Heart left ventricle (tissue), 16 donors: ENCODE results near the gene KIF26B. TPM values are rescaled to one million over a fixed set of nuclear protein-coding genes. Genes with fewer than 3 reads are reported as not detected.

ENCODE experiments used
- ATAC-seq, 4 donors: fragments of 200-7000 bp; cut with Tn5 transposase; one replicate each; pipeline ENCODE4 v1.9.1; 2020 to 2022; ENCODE audit warnings: moderate library complexity in 4 of 4, mild to moderate bottlenecking in 3 of 4, moderate number of reproducible peaks in 1 of 4
- DNase-seq, 5 donors: peaks; one replicate each; pipeline ENCODE4 v3.0.0-alpha.2; 2020
- H3K27ac ChIP-seq, 12 donors: fragments of 200-600 bp; sonication (generic) in 4 of 12; one replicate each; pipeline versions ENCODE4 v1.5.0 to v1.8.0; 2016 to 2022; ENCODE audit warnings: mild to moderate bottlenecking in 2 of 12
- H3K27me3 ChIP-seq, 9 donors: fragments of 200-600 bp; sonication (generic) in 2 of 9; one replicate each; pipeline versions ENCODE4 v1.5.1 to v1.8.0; 2016 to 2022; ENCODE audit warnings: mild to moderate bottlenecking in 3 of 9
- H3K36me3 ChIP-seq, 9 donors: fragments of 200-600 bp; sonication (generic) in 2 of 9; one replicate each; pipeline versions ENCODE4 v1.5.0 to v1.8.0; 2018 to 2022; ENCODE audit warnings: mild to moderate bottlenecking in 2 of 9
- H3K4me1 ChIP-seq, 12 donors: fragments of 200-600 bp; sonication (generic) in 4 of 12; one replicate each; pipeline versions ENCODE4 v1.5.0 to v1.8.0; 2016 to 2022; ENCODE audit warnings: mild to moderate bottlenecking in 3 of 12
- H3K4me3 ChIP-seq, 12 donors: fragments of 200-600 bp; sonication (generic) in 4 of 12; one replicate each; pipeline versions ENCODE4 v1.5.0 to v1.8.0; 2017 to 2022; ENCODE audit warnings: mild to moderate bottlenecking in 9 of 12, moderate library complexity in 4 of 12
- H3K9me3 ChIP-seq, 12 donors: fragments of 200-600 bp; sonication (generic) in 4 of 12; one replicate each; pipeline versions ENCODE4 v1.5.0 to v1.8.0; 2016 to 2022; ENCODE audit warnings: mild to moderate bottlenecking in 1 of 12
- CTCF ChIP-seq, 12 donors: fragments of 200-600 bp; sonication (generic) in 4 of 12; IDR thresholded peaks; one replicate each; pipeline versions ENCODE4 v1.5.0 to v1.8.0; 2018 to 2022; ENCODE audit warnings: antibody characterized with exemption in 12 of 12, mild to moderate bottlenecking in 5 of 12
- POLR2A ChIP-seq, 2 donors: fragments of 450-650 bp; IDR thresholded peaks; one replicate each; pipeline ENCODE4 v1.6.1; 2017; ENCODE audit warnings: antibody characterized with exemption in 2 of 2, mild to moderate bottlenecking in 2 of 2, moderate library complexity in 2 of 2
- WGBS, 4 donors: extraction: QIAGEN DNeasy Blood & Tissue Kit in 2 of 4; methylation state at CpG; one replicate each; pipeline versions ENCODE4 v1.1.5 to v1.1.7; 2013 to 2018; 5-methylcytosine and 5-hydroxymethylcytosine counted together
- intact Hi-C, 10 donors: fragments of 100-400 bp; cut with DNase I; formaldehyde crosslinking; loops; one replicate each; pipeline versions ENCODE4 v1.11.1 to v1.14.2; 2022
- polyA plus RNA-seq, 2 donors: library from polyadenylated mRNA; stranded (reverse); fragments of 200-250 nt; gene quantifications; one replicate each; pipeline ENCODE4 v1.2.3, GENCODE V29; 2013
- total RNA-seq, 9 donors: library from RNA; depleted of rRNA in 2 of 9; stranded (reverse); fragments of >200 nt in 2 of 9; fragmentation: NEBNext Ultra II Directional in 3 of 9; extraction: Animal tissue kit (Norgen Biotek cat#: 25700) in 3 of 9; gene quantifications; one replicate each; pipeline versions ENCODE4 v1.1.0 to v1.2.4, GENCODE V29; 2016 to 2023
- donor health status: ischemic (EF 13 %, LVEDD 7.1; RV severe dilation, severe dysfunction).
- donor health status: healthy with polysubstance abuse.
- donor health status: DM: no; HTN: yes; CAD: no.
- donor health status: DM: no; HTN: no; CAD: no.
- donor health status: ischemic (EF 25% LVEDD 6.9; RV normal size, moderate dysfunction).
- donor health status: ischemic (EF 25% LVEDD 5.7; RV mildly dilated, moderate dysfunction).
- donor health status: healthy.
- donor health status: DM: yes; HTN: yes; CAD: no.
- donor health status: ischemic (EF 35%, LVEDD 5.7; RV mildly dilated, moderate dysfunction).
- donor health status: nonischemic (EF 11% LVEDD 7.7; RV severe dilation, severe dysfunction).
- donor health status: DM: yes; HTN: yes; CAD: no.
- donor health status: PGD.
- donor health status: ischemic (EF 29% LVEDD 5.4; RV normal size, mild dysfunction).
- donor health status: nonischemic (EF 23%, LVEDD 6.1; RV moderate dilation, normal function).

Gene KIF26B
- total and polyA plus RNA-seq, 11 donors = 1.2 to 7.0 (median 2.3) TPM

GRCh38 chr1:245682638-245683628 lies 528.1 kb downstream of the KIF26B start:
- DNase-seq (peak in 4 of 5 donors; percentile 37 to 62 (median 52)), ATAC-seq (peak; percentile 56 to 76 (median 64))
- intact Hi-C loops = loop anchor here in 3 of 10 donors (5.0 to 10.0 kb wide), 3 partner anchors 319 to 528 kb away; partner anchors contain the start of gene KIF26B (in 1 of the 3)
- H3K36me3 ChIP-seq = no peaks in the 10 kb centered on the region
- TF ChIP-seq CTCF (IDR thresholded peaks at IDR 0.05) (no peak), POLR2A (IDR thresholded peaks at IDR 0.05) (no peak)
- peak overlapping the region in 2 of 12 donors; percentile 10 to 19 for H3K27ac ChIP-seq
- WGBS, 4 donors = 31 to 38% (median 32%) methylated on average over 21 of the region's 21 CpGs
- peaks cover 0 to 14% (median 6%) of the 10 kb centered on the region in 12 donors for H3K4me1 ChIP-seq
- H3K4me3 ChIP-seq = no peak overlapping the region
- peaks cover 0 to 5% (median 0%) of the 10 kb centered on the region in 9 donors for H3K27me3 ChIP-seq
- H3K9me3 ChIP-seq = no peaks in the 10 kb centered on the region

GRCh38 chr1:245683676-245684075 lies 528.9 kb downstream of the KIF26B start:
- Histone ChIP-seq H3K27ac (peak overlapping the region in 2 of 12 donors; percentile 10 to 19), H3K9me3 (no peaks in the 10 kb centered on the region), H3K36me3 (no peaks in the 10 kb centered on the region), H3K4me1 (peaks cover 0 to 14% (median 6%) of the 10 kb centered on the region in 12 donors), H3K27me3 (peaks cover 0 to 8% (median 0%) of the 10 kb centered on the region in 9 donors), H3K4me3 (no peak overlapping the region)
- intact Hi-C loops = loop anchor here in 3 of 10 donors (5.0 to 10.0 kb wide), 3 partner anchors 319 to 529 kb away; partner anchors contain the start of gene KIF26B (in 1 of the 3)
- 47 to 62% (median 51%) methylated on average over 9 of the region's 9 CpGs for WGBS, 4 donors
- DNase-seq (no peak), ATAC-seq (no peak)
- TF ChIP-seq CTCF (IDR thresholded peaks at IDR 0.05) (no peak), POLR2A (IDR thresholded peaks at IDR 0.05) (no peak)

- Histone ChIP-seq H3K9me3 (no peaks in the 10 kb centered on the region), H3K27ac (no peak overlapping the region), H3K4me3 (no peak overlapping the region), H3K27me3 (peaks cover 0 to 8% (median 0%) of the 10 kb centered on the region in 9 donors), H3K36me3 (no peaks in the 10 kb centered on the region), H3K4me1 (peaks cover 0 to 14% (median 6%) of the 10 kb centered on the region in 12 donors)
- intact Hi-C loops = loop anchor here in 3 of 10 donors (5.0 to 10.0 kb wide), 3 partner anchors 318 to 529 kb away; partner anchors contain the start of gene KIF26B (in 1 of the 3)
- WGBS, 4 donors = 88 to 92% (median 91%) methylated on average over 19 of the region's 19 CpGs
- TF ChIP-seq CTCF (IDR thresholded peaks at IDR 0.05) = no peak
- TF ChIP-seq POLR2A (IDR thresholded peaks at IDR 0.05) = no peak
- ATAC-seq (no peak), DNase-seq (no peak)
Observed at GRCh38 chr1:245684166-245684565, 529.4 kb downstream of the KIF26B start.

GRCh38 chr1:245684571-245684970 lies 529.8 kb downstream of the KIF26B start:
- DNase-seq (no peak), ATAC-seq (no peak)
- H3K36me3 ChIP-seq = no peaks in the 10 kb centered on the region
- TF ChIP-seq CTCF (IDR thresholded peaks at IDR 0.05) (no peak), POLR2A (IDR thresholded peaks at IDR 0.05) (no peak)
- H3K9me3 ChIP-seq = no peaks in the 10 kb centered on the region
- no peak overlapping the region for H3K27ac ChIP-seq
- H3K27me3 ChIP-seq = peaks cover 0 to 8% (median 0%) of the 10 kb centered on the region in 9 donors
- 77 to 95% (median 92%) methylated on average over 7 of the region's 7 CpGs for WGBS, 4 donors
- H3K4me3 ChIP-seq = no peak overlapping the region
- peaks cover 0 to 14% (median 6%) of the 10 kb centered on the region in 12 donors for H3K4me1 ChIP-seq
- intact Hi-C loops = loop anchor here in 3 of 10 donors (5.0 to 10.0 kb wide), 3 partner anchors 318 to 530 kb away; partner anchors contain the start of gene KIF26B (in 1 of the 3)
